ENCODE data around the gene STX10.
"Not testable (repeated sequence)": the region's sequence is repeated elsewhere in the genome, so short reads cannot be mapped to it uniquely, and the experiment has no call there.

STX10 gene

GRCh38 chr19:13190781-13191540 lies 40.8 kb upstream of the STX10 start:
- H3K9me2 ChIP-seq (replicated peaks; ENCODE audit: control insufficient read depth, low read length): no peaks in the 10 kb centered on the region
- H4K20me1 ChIP-seq (ENCODE audit: control insufficient read depth, insufficient read depth, low read depth, low read length): no peaks in the 10 kb centered on the region
- H3K9me3 ChIP-seq (ENCODE audit: control insufficient read depth, insufficient read depth, low read length): no peaks in the 10 kb centered on the region
- H3K27me3 ChIP-seq (ENCODE audit: control insufficient read depth, low read length): no peaks in the 10 kb centered on the region
- no peaks in the 10 kb centered on the region for H3F3A ChIP-seq (ENCODE audit: control insufficient read depth, insufficient read depth)
- H3K4me1 ChIP-seq (ENCODE audit: control insufficient read depth, low read length): peaks cover 25% of the 10 kb centered on the region
- H3K27ac ChIP-seq (ENCODE audit: low read depth, low read length): no peak overlapping the region
- TF ChIP-seq EZH2phosphoT487 (IDR thresholded peaks at IDR 0.05; ENCODE audit: borderline replicate concordance, low read length): no peak
- TF ChIP-seq, protein P1, sequence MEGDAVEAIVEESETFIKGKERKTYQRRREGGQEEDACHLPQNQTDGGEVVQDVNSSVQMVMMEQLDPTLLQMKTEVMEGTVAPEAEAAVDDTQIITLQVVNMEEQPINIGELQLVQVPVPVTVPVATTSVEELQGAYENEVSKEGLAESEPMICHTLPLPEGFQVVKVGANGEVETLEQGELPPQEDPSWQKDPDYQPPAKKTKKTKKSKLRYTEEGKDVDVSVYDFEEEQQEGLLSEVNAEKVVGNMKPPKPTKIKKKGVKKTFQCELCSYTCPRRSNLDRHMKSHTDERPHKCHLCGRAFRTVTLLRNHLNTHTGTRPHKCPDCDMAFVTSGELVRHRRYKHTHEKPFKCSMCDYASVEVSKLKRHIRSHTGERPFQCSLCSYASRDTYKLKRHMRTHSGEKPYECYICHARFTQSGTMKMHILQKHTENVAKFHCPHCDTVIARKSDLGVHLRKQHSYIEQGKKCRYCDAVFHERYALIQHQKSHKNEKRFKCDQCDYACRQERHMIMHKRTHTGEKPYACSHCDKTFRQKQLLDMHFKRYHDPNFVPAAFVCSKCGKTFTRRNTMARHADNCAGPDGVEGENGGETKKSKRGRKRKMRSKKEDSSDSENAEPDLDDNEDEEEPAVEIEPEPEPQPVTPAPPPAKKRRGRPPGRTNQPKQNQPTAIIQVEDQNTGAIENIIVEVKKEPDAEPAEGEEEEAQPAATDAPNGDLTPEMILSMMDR (IDR thresholded peaks at IDR 0.05; ENCODE audit: low read depth, low read length, poor library complexity, severe bottlenecking): no peak
- H3K4me3 ChIP-seq (ENCODE audit: low read length): no peak overlapping the region
- H3K79me2 ChIP-seq (ENCODE audit: control insufficient read depth, low read length): no peaks in the 10 kb centered on the region
- no peaks in the 10 kb centered on the region for H3K36me3 ChIP-seq (ENCODE audit: control insufficient read depth, low read length)
- H3K4me2 ChIP-seq (ENCODE audit: low read length): no peak overlapping the region

DNA sequence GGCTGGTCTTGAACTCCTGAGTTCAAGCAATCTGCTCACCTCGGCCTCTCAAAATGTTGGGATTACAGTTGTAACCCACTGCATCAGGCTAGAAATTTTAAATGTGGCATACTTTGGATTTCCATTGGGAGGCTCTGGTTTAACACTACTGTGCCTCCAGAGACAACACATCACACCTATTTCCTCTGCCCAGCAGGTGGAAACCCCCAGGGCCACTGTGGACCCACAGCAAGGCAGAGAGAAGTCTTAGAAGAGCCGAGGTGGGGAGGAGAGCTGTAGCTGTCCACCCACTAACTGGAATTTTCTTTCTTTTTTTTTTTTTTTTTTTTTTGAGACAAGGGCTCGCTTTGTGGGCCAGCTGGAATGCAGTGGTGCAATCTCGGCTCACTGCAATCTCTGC lies 39.4 kb upstream of the STX10 start:
- Histone ChIP-seq H3F3A (ENCODE audit: control insufficient read depth, insufficient read depth) (no peaks in the 10 kb centered on the region), H3K4me3 (ENCODE audit: low read length) (no peak overlapping the region), H3K79me2 (ENCODE audit: control insufficient read depth, low read length) (no peaks in the 10 kb centered on the region), H3K4me1 (ENCODE audit: control insufficient read depth, low read length) (peaks cover 19% of the 10 kb centered on the region), H3K27ac (ENCODE audit: low read depth, low read length) (no peak overlapping the region), H3K9me3 (ENCODE audit: control insufficient read depth, insufficient read depth, low read length) (no peaks in the 10 kb centered on the region), H3K4me2 (ENCODE audit: low read length) (no peak overlapping the region), H4K20me1 (ENCODE audit: control insufficient read depth, insufficient read depth, low read depth, low read length) (no peaks in the 10 kb centered on the region), H3K9me2 (replicated peaks; ENCODE audit: control insufficient read depth, low read length) (no peaks in the 10 kb centered on the region), H3K36me3 (ENCODE audit: control insufficient read depth, low read length) (no peaks in the 10 kb centered on the region), H3K27me3 (ENCODE audit: control insufficient read depth, low read length) (no peaks in the 10 kb centered on the region)
- TF ChIP-seq EZH2phosphoT487 (IDR thresholded peaks at IDR 0.05; ENCODE audit: borderline replicate concordance, low read length): no peak

DNA sequence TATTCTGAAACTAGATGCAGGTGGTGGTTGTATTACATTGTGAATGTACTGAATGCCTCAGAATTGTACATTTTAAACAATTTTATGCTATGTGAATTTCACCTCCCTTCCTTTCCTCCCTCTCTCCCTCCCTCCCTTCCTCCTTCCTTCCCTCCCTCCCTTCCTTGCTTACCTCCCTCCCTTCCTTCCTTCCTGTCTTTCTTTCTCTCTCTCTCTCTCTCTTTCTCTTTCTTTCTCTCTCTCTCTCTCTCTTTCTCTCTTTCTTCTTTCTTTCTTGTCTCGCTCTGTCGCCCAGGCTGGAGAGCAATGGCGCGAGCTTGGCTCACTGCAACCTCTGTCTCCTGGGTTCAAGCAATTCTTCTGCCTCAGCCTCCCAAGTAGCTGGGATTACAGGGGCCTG lies 37.2 kb upstream of the STX10 start:
- H3K9me3 ChIP-seq (ENCODE audit: control insufficient read depth, insufficient read depth, low read length): no peaks in the 10 kb centered on the region
- H3K4me3 ChIP-seq (ENCODE audit: low read length): no peak overlapping the region
- TF ChIP-seq EZH2phosphoT487 (IDR thresholded peaks at IDR 0.05; ENCODE audit: borderline replicate concordance, low read length): no peak
- TF ChIP-seq, protein P1 (IDR thresholded peaks at IDR 0.05; ENCODE audit: low read depth, low read length, poor library complexity, severe bottlenecking): no peak
- H3K79me2 ChIP-seq (ENCODE audit: control insufficient read depth, low read length): no peaks in the 10 kb centered on the region
- H3K4me2 ChIP-seq (ENCODE audit: low read length): no peak overlapping the region
- H3K4me1 ChIP-seq (ENCODE audit: control insufficient read depth, low read length): peaks cover 7% of the 10 kb centered on the region
- no peaks in the 10 kb centered on the region for H3K9me2 ChIP-seq (replicated peaks; ENCODE audit: control insufficient read depth, low read length)
- no peak overlapping the region for H3K27ac ChIP-seq (ENCODE audit: low read depth, low read length)
- no peaks in the 10 kb centered on the region for H3K27me3 ChIP-seq (ENCODE audit: control insufficient read depth, low read length)
- no peaks in the 10 kb centered on the region for H4K20me1 ChIP-seq (ENCODE audit: control insufficient read depth, insufficient read depth, low read depth, low read length)
- H3K36me3 ChIP-seq (ENCODE audit: control insufficient read depth, low read length): no peaks in the 10 kb centered on the region
- H3F3A ChIP-seq (ENCODE audit: control insufficient read depth, insufficient read depth): no peaks in the 10 kb centered on the region

DNA sequence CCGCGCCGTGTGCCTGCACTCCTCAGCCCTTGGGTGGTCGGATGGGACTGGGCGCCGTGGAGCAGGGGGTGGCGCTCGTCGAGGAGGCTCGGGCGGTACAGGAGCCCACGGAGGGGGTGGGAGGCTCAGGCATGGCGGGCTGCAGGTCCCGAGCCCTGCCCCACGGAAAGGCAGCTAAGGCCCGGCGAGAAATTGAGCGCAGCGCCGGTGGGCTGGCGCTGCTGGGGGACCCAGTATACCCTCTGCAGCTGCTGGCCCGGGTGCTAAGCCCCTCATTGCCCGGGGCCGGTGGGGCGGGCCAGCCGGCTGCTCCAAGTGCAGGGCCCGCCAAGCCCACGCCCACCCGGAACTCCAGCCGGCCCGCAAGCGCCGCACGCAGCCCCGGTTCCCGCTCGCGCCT lies 36.5 kb upstream of the STX10 start:
- H3K4me2 ChIP-seq (ENCODE audit: low read length); H3K36me3 ChIP-seq (ENCODE audit: control insufficient read depth, low read length); H4K20me1 ChIP-seq (ENCODE audit: control insufficient read depth, insufficient read depth, low read depth, low read length); H3F3A ChIP-seq (ENCODE audit: control insufficient read depth, insufficient read depth); H3K27ac ChIP-seq (ENCODE audit: low read depth, low read length); H3K9me2 ChIP-seq (replicated peaks; ENCODE audit: control insufficient read depth, low read length); H3K4me3 ChIP-seq (ENCODE audit: low read length); H3K79me2 ChIP-seq (ENCODE audit: control insufficient read depth, low read length); H3K9me3 ChIP-seq (ENCODE audit: control insufficient read depth, insufficient read depth, low read length); H3K27me3 ChIP-seq (ENCODE audit: control insufficient read depth, low read length): not testable (repeated sequence)
- peaks cover 13% of the 10 kb centered on the region for H3K4me1 ChIP-seq (ENCODE audit: control insufficient read depth, low read length)

DNA sequence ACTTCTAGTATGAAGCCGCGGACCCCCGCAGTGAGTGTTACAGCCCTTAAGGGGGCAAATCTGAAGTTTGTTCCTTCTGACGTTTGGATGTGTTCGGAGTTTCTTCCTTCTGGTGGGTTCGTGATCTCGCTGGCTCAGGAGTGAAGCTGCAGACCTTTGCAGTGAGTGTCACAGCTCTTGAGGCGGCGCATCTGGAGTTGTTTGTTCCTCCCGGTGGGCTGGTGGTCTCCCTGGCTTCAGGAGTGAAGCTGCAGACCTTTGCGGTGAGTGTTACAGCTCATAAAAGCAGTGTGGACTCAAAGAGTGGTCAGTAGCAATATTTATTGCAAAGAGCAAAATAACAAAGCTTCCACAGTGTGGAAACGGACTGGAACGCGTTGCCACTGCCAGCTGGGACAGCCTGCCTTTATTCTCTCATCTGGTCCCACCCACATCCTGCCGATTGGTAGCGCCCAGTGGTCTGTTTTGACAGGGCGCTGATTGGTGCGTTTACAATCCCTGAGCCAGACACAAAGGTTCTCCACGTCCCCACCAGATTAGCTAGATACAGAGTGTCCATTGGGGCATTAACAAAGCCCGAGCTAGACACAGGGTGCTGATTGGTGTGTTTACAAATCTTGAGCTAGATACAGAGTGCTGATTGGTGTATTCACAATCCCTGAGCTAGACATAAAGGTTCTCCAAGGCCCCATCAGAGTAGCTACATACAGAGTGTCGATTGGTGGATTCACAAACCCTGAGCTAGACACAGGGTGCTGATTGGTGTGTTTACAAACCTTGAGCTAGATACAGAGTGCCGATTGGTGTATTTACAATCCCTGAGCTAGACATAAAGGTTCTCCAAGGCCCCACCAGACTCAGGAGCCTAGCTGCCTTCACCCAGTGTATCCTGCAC lies 35.8 kb upstream of the STX10 start:
- H3F3A ChIP-seq (ENCODE audit: control insufficient read depth, insufficient read depth); H3K9me3 ChIP-seq (ENCODE audit: control insufficient read depth, insufficient read depth, low read length); H3K4me3 ChIP-seq (ENCODE audit: low read length); H3K79me2 ChIP-seq (ENCODE audit: control insufficient read depth, low read length); H3K36me3 ChIP-seq (ENCODE audit: control insufficient read depth, low read length); H3K4me2 ChIP-seq (ENCODE audit: low read length); H4K20me1 ChIP-seq (ENCODE audit: control insufficient read depth, insufficient read depth, low read depth, low read length); H3K9me2 ChIP-seq (replicated peaks; ENCODE audit: control insufficient read depth, low read length); H3K27me3 ChIP-seq (ENCODE audit: control insufficient read depth, low read length); H3K27ac ChIP-seq (ENCODE audit: low read depth, low read length): not testable (repeated sequence)
- peaks cover 15% of the 10 kb centered on the region for H3K4me1 ChIP-seq (ENCODE audit: control insufficient read depth, low read length)

- H3K27me3 ChIP-seq (ENCODE audit: control insufficient read depth, low read length); H3K27ac ChIP-seq (ENCODE audit: low read depth, low read length); H3K4me3 ChIP-seq (ENCODE audit: low read length); H3K9me3 ChIP-seq (ENCODE audit: control insufficient read depth, insufficient read depth, low read length); H3K36me3 ChIP-seq (ENCODE audit: control insufficient read depth, low read length); H3F3A ChIP-seq (ENCODE audit: control insufficient read depth, insufficient read depth); H3K4me2 ChIP-seq (ENCODE audit: low read length); H4K20me1 ChIP-seq (ENCODE audit: control insufficient read depth, insufficient read depth, low read depth, low read length); H3K79me2 ChIP-seq (ENCODE audit: control insufficient read depth, low read length); H3K9me2 ChIP-seq (replicated peaks; ENCODE audit: control insufficient read depth, low read length): not testable (repeated sequence)
- peaks cover 20% of the 10 kb centered on the region for H3K4me1 ChIP-seq (ENCODE audit: control insufficient read depth, low read length)
These were observed 34.8 kb upstream of the STX10 start for GRCh38 chr19:13184926-13185325.

Measured in DOHH2 (cell line).